ENCODE measurements around the gene CGREF1.

DNA sequence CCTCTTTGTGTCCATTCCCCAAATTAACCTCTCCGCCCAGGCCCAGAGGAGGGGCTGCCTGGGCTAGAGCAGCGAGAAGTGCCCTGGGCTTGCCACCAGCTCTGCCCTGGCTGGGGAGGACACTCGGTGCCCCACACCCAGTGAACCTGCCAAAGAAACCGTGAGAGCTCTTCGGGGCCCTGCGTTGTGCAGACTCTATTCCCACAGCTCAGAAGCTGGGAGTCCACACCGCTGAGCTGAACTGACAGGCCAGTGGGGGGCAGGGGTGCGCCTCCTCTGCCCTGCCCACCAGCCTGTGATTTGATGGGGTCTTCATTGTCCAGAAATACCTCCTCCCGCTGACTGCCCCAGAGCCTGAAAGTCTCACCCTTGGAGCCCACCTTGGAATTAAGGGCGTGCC, 18.9 kb downstream of the CGREF1 start:
- TF ChIP-seq, protein P1, sequence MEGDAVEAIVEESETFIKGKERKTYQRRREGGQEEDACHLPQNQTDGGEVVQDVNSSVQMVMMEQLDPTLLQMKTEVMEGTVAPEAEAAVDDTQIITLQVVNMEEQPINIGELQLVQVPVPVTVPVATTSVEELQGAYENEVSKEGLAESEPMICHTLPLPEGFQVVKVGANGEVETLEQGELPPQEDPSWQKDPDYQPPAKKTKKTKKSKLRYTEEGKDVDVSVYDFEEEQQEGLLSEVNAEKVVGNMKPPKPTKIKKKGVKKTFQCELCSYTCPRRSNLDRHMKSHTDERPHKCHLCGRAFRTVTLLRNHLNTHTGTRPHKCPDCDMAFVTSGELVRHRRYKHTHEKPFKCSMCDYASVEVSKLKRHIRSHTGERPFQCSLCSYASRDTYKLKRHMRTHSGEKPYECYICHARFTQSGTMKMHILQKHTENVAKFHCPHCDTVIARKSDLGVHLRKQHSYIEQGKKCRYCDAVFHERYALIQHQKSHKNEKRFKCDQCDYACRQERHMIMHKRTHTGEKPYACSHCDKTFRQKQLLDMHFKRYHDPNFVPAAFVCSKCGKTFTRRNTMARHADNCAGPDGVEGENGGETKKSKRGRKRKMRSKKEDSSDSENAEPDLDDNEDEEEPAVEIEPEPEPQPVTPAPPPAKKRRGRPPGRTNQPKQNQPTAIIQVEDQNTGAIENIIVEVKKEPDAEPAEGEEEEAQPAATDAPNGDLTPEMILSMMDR (IDR thresholded peaks at IDR 0.05; ENCODE audit: low read length): no peak
- TF ChIP-seq EZH2phosphoT487 (IDR thresholded peaks at IDR 0.05; ENCODE audit: low read length): no peak

Data from MM.1S (cell line).